ENCODE data around the gene BNIP5. TPM values are rescaled to one million over a fixed set of nuclear protein-coding genes. Genes with fewer than 3 reads are reported as not detected.

BNIP5 gene
- total and polyA plus RNA-seq, 2 of the 13 experiments (the other 11 are each of a cell fraction or from before 2014, with no cell fraction given): not detected

GRCh38 chr6:36302227-36302976, 34.3 kb downstream of the BNIP5 start:
- whole genome bisulfite sequencing (ENCODE audit: low lambda C conversion rate): 26% methylated on average over 11 of the region's 13 CpGs
- DNase-seq (ENCODE audit: low spot score) (peak; percentile 93), FAIRE-seq (peak; percentile 100), ATAC-seq (peak; percentile 96)
- in situ Hi-C loops (cut with HindIII; ENCODE audit: extremely low pct_ligation_motif_present, low pct_unique_long_range_greater_than_20kb): loop anchor here (5.0 kb wide), 1 partner anchor 60 kb away; no protein-coding TSS in a partner anchor
- Histone ChIP-seq H3K27ac (ENCODE audit: extremely low read length, insufficient read depth, low read length) (no peak overlapping the region), H3K79me2 (ENCODE audit: insufficient read depth, low read length) (no peaks in the 10 kb centered on the region), H3K9ac (ENCODE audit: insufficient read depth, low read depth, low read length) (no peak overlapping the region), H3K4me1 (ENCODE audit: insufficient read depth, low read length) (no peaks in the 10 kb centered on the region), H4K20me1 (ENCODE audit: insufficient read depth, low read length) (no peaks in the 10 kb centered on the region), H3K36me3 (replicated peaks in 1 of 2; ENCODE audit: control insufficient read depth in 1 of 2, insufficient read depth in 2 of 2, low read length in 2 of 2) (no peaks in the 10 kb centered on the region), H3K27me3 (ENCODE audit: control insufficient read depth in 1 of 2, insufficient read depth in 2 of 2, low read length in 2 of 2) (peaks cover 0 to 10% of the 10 kb centered on the region in 2 experiments; a peak in 2 of 5 replicates), H3K4me2 (ENCODE audit: low read depth, low read length) (no peak overlapping the region), H2AFZ (ENCODE audit: low read length) (no peak overlapping the region), H3K9me3 (ENCODE audit: low read length) (no peaks in the 10 kb centered on the region), H3K4me3 (replicated peaks in 1 of 3; ENCODE audit: insufficient read depth in 1 of 3, low read depth in 2 of 3, low read length in 3 of 3) (no peak overlapping the region)
- BruUV-seq (replicated peaks): no TSS peak
- intact Hi-C loops (cut with micrococcal nuclease; ENCODE audit: unreplicated experiment): loop anchor here (1.0 to 5.0 kb wide), 3 partner anchors 32 to 170 kb away; partner anchors contain the start of gene MAPK13
- CTCF ChIA-PET (ENCODE audit: low intra/inter-chr PET ratio, low total read pairs): interaction anchor here (1.0 to 4.1 kb wide), 9 partner anchors 36 to 276 kb away, joined by 3 to 100 read pairs (median 3); partner anchors contain the start of gene MAPK14
- POLR2A ChIA-PET: interaction anchor here (1.2 kb wide), 1 partner anchor 275 kb away, joined by 3 read pairs; the partner anchor contains the start of gene MAPK14
- TF ChIP-seq, protein P1, sequence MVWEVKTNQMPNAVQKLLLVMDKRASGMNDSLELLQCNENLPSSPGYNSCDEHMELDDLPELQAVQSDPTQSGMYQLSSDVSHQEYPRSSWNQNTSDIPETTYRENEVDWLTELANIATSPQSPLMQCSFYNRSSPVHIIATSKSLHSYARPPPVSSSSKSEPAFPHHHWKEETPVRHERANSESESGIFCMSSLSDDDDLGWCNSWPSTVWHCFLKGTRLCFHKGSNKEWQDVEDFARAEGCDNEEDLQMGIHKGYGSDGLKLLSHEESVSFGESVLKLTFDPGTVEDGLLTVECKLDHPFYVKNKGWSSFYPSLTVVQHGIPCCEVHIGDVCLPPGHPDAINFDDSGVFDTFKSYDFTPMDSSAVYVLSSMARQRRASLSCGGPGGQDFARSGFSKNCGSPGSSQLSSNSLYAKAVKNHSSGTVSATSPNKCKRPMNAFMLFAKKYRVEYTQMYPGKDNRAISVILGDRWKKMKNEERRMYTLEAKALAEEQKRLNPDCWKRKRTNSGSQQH (CRISPR knock-in tag; IDR thresholded peaks at IDR 0.05; ENCODE audit: low read depth): 0 out of 2 replicates have a peak, but pooled peaks have one; percentile 54
- TF ChIP-seq ZNF121 (CRISPR knock-in tag; IDR thresholded peaks at IDR 0.05): no peak
- TF ChIP-seq, protein P2, sequence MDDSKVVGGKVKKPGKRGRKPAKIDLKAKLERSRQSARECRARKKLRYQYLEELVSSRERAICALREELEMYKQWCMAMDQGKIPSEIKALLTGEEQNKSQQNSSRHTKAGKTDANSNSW (CRISPR knock-in tag; IDR thresholded peaks at IDR 0.05; ENCODE audit: borderline replicate concordance): no peak
- peak; percentile 57; the same call in 1 of the 2 replicates for TF ChIP-seq HDAC2 (CRISPR knock-in tag; IDR thresholded peaks at IDR 0.05)
- no peak for TF ChIP-seq LCORL (IDR thresholded peaks at IDR 0.05)
- 0 out of 2 replicates have a peak, but pooled peaks have one; percentile 47 for TF ChIP-seq LCORL (CRISPR knock-in tag; IDR thresholded peaks at IDR 0.05)
- TF ChIP-seq, protein P3, sequence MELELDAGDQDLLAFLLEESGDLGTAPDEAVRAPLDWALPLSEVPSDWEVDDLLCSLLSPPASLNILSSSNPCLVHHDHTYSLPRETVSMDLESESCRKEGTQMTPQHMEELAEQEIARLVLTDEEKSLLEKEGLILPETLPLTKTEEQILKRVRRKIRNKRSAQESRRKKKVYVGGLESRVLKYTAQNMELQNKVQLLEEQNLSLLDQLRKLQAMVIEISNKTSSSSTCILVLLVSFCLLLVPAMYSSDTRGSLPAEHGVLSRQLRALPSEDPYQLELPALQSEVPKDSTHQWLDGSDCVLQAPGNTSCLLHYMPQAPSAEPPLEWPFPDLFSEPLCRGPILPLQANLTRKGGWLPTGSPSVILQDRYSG (CRISPR knock-in tag; IDR thresholded peaks at IDR 0.05): no peak
- no peak for TF ChIP-seq MZF1 (CRISPR knock-in tag; IDR thresholded peaks at IDR 0.05; ENCODE audit: borderline replicate concordance)
- TF ChIP-seq, protein P4, sequence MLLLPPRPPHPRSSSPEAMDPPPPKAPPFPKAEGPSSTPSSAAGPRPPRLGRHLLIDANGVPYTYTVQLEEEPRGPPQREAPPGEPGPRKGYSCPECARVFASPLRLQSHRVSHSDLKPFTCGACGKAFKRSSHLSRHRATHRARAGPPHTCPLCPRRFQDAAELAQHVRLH (CRISPR knock-in tag; IDR thresholded peaks at IDR 0.05; ENCODE audit: borderline replicate concordance, low read depth): 0 out of 2 replicates have a peak, but pooled peaks have one; percentile 57
- peak; percentile 83 for TF ChIP-seq ERF (CRISPR knock-in tag; IDR thresholded peaks at IDR 0.05)
- TF ChIP-seq, protein P5, sequence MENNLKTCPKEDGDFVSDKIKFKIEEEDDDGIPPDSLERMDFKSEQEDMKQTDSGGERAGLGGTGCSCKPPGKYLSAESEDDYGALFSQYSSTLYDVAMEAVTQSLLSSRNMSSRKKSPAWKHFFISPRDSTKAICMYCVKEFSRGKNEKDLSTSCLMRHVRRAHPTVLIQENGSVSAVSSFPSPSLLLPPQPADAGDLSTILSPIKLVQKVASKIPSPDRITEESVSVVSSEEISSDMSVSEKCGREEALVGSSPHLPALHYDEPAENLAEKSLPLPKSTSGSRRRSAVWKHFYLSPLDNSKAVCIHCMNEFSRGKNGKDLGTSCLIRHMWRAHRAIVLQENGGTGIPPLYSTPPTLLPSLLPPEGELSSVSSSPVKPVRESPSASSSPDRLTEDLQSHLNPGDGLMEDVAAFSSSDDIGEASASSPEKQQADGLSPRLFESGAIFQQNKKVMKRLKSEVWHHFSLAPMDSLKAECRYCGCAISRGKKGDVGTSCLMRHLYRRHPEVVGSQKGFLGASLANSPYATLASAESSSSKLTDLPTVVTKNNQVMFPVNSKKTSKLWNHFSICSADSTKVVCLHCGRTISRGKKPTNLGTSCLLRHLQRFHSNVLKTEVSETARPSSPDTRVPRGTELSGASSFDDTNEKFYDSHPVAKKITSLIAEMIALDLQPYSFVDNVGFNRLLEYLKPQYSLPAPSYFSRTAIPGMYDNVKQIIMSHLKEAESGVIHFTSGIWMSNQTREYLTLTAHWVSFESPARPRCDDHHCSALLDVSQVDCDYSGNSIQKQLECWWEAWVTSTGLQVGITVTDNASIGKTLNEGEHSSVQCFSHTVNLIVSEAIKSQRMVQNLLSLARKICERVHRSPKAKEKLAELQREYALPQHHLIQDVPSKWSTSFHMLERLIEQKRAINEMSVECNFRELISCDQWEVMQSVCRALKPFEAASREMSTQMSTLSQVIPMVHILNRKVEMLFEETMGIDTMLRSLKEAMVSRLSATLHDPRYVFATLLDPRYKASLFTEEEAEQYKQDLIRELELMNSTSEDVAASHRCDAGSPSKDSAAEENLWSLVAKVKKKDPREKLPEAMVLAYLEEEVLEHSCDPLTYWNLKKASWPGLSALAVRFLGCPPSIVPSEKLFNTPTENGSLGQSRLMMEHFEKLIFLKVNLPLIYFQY (CRISPR knock-in tag; IDR thresholded peaks at IDR 0.05; ENCODE audit: borderline replicate concordance): peak; percentile 30; the same call in 1 of the 2 replicates
- peak; percentile 98 for TF ChIP-seq XRCC5 (optimal IDR thresholded peaks at IDR 0.05; ENCODE audit: low read length)
- TF ChIP-seq STAG1 (CRISPR knock-in tag; IDR thresholded peaks at IDR 0.05): peak; percentile 81
- TF ChIP-seq ZFP36 (IDR thresholded peaks at IDR 0.05; ENCODE audit: borderline replicate concordance, low read depth, low read length, partially characterized antibody): peak; percentile 53
- no peak for TF ChIP-seq RBM39 (IDR thresholded peaks at IDR 0.05; ENCODE audit: low read depth, low read length, poor library complexity, severe bottlenecking)

Data from HepG2 (cell line).